Raji (cell line): ENCODE measurements around the gene FBLN2.

Experiments used
- POLR2A ChIP-seq: IDR thresholded peaks from 2 replicates; pipeline ENCODE4 v1.6.1; 2011; ENCODE audit warnings: low read depth, low read length, control low read depth; ENCODE audit not compliant: insufficient read depth

The FBLN2 gene

GRCh38 chr3:13521309-13521708 is 27.6 kb upstream of the FBLN2 start:
- no peak for TF ChIP-seq POLR2A

- no peak for TF ChIP-seq POLR2A
Observed at GRCh38 chr3:13522236-13522635, 26.7 kb upstream of the FBLN2 start.

- TF ChIP-seq POLR2A = no peak
Observed at GRCh38 chr3:13524979-13525669, 23.8 kb upstream of the FBLN2 start.

- no peak for TF ChIP-seq POLR2A
Observed at GRCh38 chr3:13525827-13526625, 22.9 kb upstream of the FBLN2 start.

GRCh38 chr3:13526626-13526949 is 22.3 kb upstream of the FBLN2 start:
- TF ChIP-seq POLR2A = no peak

- TF ChIP-seq POLR2A = no peak
Observed at GRCh38 chr3:13528217-13528867, 20.6 kb upstream of the FBLN2 start.

- TF ChIP-seq POLR2A = no peak
Observed at GRCh38 chr3:13529196-13530112, 19.5 kb upstream of the FBLN2 start.

- no peak for TF ChIP-seq POLR2A
Observed at GRCh38 chr3:13530241-13531009, 18.5 kb upstream of the FBLN2 start.

- no peak for TF ChIP-seq POLR2A
Observed at GRCh38 chr3:13532085-13532484, 16.8 kb upstream of the FBLN2 start.

GRCh38 chr3:13532631-13533030 is 16.3 kb upstream of the FBLN2 start:
- no peak for TF ChIP-seq POLR2A

GRCh38 chr3:13533885-13534301 is 15.0 kb upstream of the FBLN2 start:
- no peak for TF ChIP-seq POLR2A

GRCh38 chr3:13535526-13535875 is 13.4 kb upstream of the FBLN2 start:
- no peak for TF ChIP-seq POLR2A

- TF ChIP-seq POLR2A = no peak
Observed at GRCh38 chr3:13535905-13536304, 13.0 kb upstream of the FBLN2 start.

GRCh38 chr3:13536432-13536831 is 12.5 kb upstream of the FBLN2 start:
- TF ChIP-seq POLR2A = no peak
